Transverse colon (tissue), 4 donors: Measurements from ENCODE around the gene QSER1. TPM values are rescaled to one million over a fixed set of nuclear protein-coding genes. Genes with fewer than 3 reads are reported as not detected.

Experiments
- DNase-seq: peaks from one replicate; pipeline ENCODE4 v3.0.0-alpha.2; 2019
- H3K27ac ChIP-seq, 4 donors: fragments of 200-600 bp; sonication (generic); 2 replicates each; pipeline ENCODE4 v1.5.1; 2016 to 2018; ENCODE audit warnings: inconsistent platforms in 4 of 4
- H3K27me3 ChIP-seq: fragments of 200-600 bp; sonication (generic); 2 replicates; pipeline ENCODE4 v1.5.1; 2017; ENCODE audit warnings: inconsistent platforms
- H3K36me3 ChIP-seq, 4 donors: fragments of 200-600 bp; sonication (generic); 2 replicates each; pipeline ENCODE4 v1.5.1; 2017 to 2019; ENCODE audit warnings: inconsistent platforms in 4 of 4
- H3K4me1 ChIP-seq, 4 donors: fragments of 200-600 bp; sonication (generic); 2 replicates each; pipeline ENCODE4 v1.5.1; 2017 to 2020; ENCODE audit warnings: inconsistent platforms in 4 of 4
- H3K4me3 ChIP-seq, 4 donors: fragments of 200-600 bp; sonication (generic); 1 replicate in 1 of 4; 2 replicates in 3 of 4; pipeline versions ENCODE4 v1.5.1 to v1.6.1; 2017 to 2019; ENCODE audit warnings: inconsistent platforms in 4 of 4
- H3K9me3 ChIP-seq, 2 donors: fragments of 200-600 bp; sonication (generic); 2 replicates each; pipeline ENCODE4 v1.5.1; 2017 to 2019; ENCODE audit warnings: inconsistent platforms in 2 of 2
- CTCF ChIP-seq, 5 experiments: fragments of 200-600 bp in 3 of 5; fragments of 450-650 bp in 2 of 5; sonication (generic) in 3 of 5; IDR thresholded peaks; 1 replicate in 2 of 5; 2 replicates in 3 of 5; pipeline ENCODE4 v1.5.1; 2016 to 2017; ENCODE audit warnings: antibody characterized with exemption in 5 of 5, inconsistent platforms in 3 of 5, mild to moderate bottlenecking in 2 of 5, moderate library complexity in 1 of 5
- EP300 ChIP-seq: sonication (generic); formaldehyde crosslinking; IDR thresholded peaks from one replicate; pipeline ENCODE4 v1.6.1; 2017; ENCODE audit warnings: antibody characterized with exemption, low read depth
- POLR2A ChIP-seq: fragments of 450-650 bp; IDR thresholded peaks from one replicate; pipeline ENCODE4 v1.6.1; 2016; ENCODE audit warnings: antibody characterized with exemption, mild to moderate bottlenecking, moderate library complexity
- POLR2AphosphoS5 ChIP-seq, 3 donors: sonication (generic); formaldehyde crosslinking; IDR thresholded peaks; one replicate each; pipeline ENCODE4 v1.6.1; 2016; ENCODE audit warnings: antibody characterized with exemption in 3 of 3
- WGBS, 2 donors: methylation state at CpG; one replicate each; pipeline ENCODE4 v1.1.5; 2018; ENCODE audit warnings: low coverage in 1 of 2; 5-methylcytosine and 5-hydroxymethylcytosine counted together
- in situ Hi-C, 4 donors: fragments of 200-750 bp; cut with MboI; loops; one replicate each; pipeline versions ENCODE4 v1.15.0 to v1.15.1; 2017; ENCODE audit warnings: low sequenced_read_pairs in 3 of 4, low pct_ligation_motif_present in 1 of 4, low pct_unique_long_range_greater_than_20kb in 1 of 4
- intact Hi-C: fragments of 100-400 bp; cut with DNase I; formaldehyde crosslinking; loops from one replicate; pipeline ENCODE4 v1.15.1; 2023; ENCODE audit warnings: low total_unique reads
- total RNA-seq, 4 donors: library from RNA; depleted of rRNA; stranded (reverse); fragments of >200 nt; gene quantifications; one replicate each; pipeline ENCODE4 v1.1.0, GENCODE V29; 2016

The QSER1 gene
- total RNA-seq, 4 donors from 2014 or later: 20.5 to 39.2 (median 31.9) TPM

DNA sequence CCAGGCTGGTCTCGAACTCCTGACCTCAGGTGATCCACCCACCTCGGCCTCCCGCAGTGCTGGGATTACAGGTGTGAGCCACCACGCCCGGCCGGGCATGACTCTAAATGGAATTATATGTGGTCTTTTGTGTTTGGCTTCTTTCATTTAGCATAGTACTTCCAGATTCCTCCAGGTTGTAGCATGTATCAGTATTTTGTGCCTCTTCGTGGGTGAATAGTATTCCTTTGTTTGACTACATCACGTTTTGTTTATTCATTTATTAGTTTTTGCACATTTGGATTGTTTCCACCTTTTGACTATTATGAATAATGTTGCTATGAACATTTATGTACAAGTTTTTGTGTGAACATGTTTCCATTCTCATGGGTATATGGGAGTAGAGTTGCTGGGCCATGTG, 24.4 kb downstream of the QSER1 start:
- no peaks in the 10 kb centered on the region for H3K27me3 ChIP-seq
- H3K9me3 ChIP-seq: no peaks in the 10 kb centered on the region
- no peak overlapping the region for H3K4me3 ChIP-seq
- TF ChIP-seq CTCF (IDR thresholded peaks at IDR 0.05): no peak
- TF ChIP-seq POLR2A: no peak
- TF ChIP-seq EP300: no peak
- no peak for TF ChIP-seq POLR2AphosphoS5 (IDR thresholded peaks at IDR 0.05)
- no peak for DNase-seq
- H3K36me3 ChIP-seq: no peaks in the 10 kb centered on the region
- intact Hi-C loops (no loop called here), in situ Hi-C loops (no loop called here)
- 85 to 93% methylated on average over 8 of the region's 8 CpGs for WGBS, 2 donors
- peak overlapping the region in 1 of 4 donors; percentile 1 for H3K27ac ChIP-seq
- H3K4me1 ChIP-seq: peaks cover 0 to 30% (median 13%) of the 10 kb centered on the region in 4 donors

DNA sequence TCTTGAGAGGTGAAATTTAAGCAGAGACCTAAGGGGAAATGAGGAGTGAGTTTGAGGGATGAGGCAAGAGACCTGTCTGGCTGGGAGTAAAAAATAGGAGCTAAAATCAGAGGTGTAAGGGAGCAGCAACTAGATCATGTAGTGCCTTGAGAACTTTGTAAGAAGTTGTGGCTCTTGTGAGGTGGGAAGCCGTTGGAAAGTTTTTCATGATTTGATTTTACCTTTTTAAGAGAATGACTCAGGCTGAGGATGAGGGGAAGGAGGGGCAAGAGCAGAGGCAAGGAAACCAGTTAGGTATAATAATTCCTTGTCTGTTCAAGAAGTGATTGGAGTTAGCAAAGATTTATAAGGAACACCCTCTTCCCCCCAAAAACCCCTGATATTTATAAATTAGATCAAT, 25.8 kb downstream of the QSER1 start:
- Histone ChIP-seq H3K36me3 (no peaks in the 10 kb centered on the region), H3K9me3 (no peaks in the 10 kb centered on the region), H3K4me3 (no peak overlapping the region), H3K4me1 (peaks cover 0 to 30% (median 11%) of the 10 kb centered on the region in 4 donors), H3K27me3 (no peaks in the 10 kb centered on the region), H3K27ac (no peak overlapping the region)
- intact Hi-C loops: no loop called here
- TF ChIP-seq POLR2A: no peak
- no peak for TF ChIP-seq POLR2AphosphoS5 (IDR thresholded peaks at IDR 0.05)
- TF ChIP-seq EP300: no peak
- TF ChIP-seq CTCF (IDR thresholded peaks at IDR 0.05): no peak
- whole genome bisulfite sequencing, 2 donors: 67 to 75% methylated on average over 1 of the region's 1 CpG
- in situ Hi-C loops: no loop called here
- DNase-seq: no peak

GRCh38 chr11:32919338-32919737, 26.7 kb downstream of the QSER1 start:
- no peak for TF ChIP-seq EP300
- TF ChIP-seq POLR2AphosphoS5 (IDR thresholded peaks at IDR 0.05): no peak
- TF ChIP-seq POLR2A: no peak
- TF ChIP-seq CTCF (IDR thresholded peaks at IDR 0.05): no peak
- intact Hi-C loops: no loop called here
- no peaks in the 10 kb centered on the region for H3K36me3 ChIP-seq
- DNase-seq: no peak
- no peak overlapping the region for H3K27ac ChIP-seq
- 49 to 80% methylated on average over 1 to 4 of the region's 4 CpGs for WGBS, 2 donors
- peaks cover 0 to 22% (median 3%) of the 10 kb centered on the region in 4 donors for H3K4me1 ChIP-seq
- in situ Hi-C loops: no loop called here
- H3K9me3 ChIP-seq: no peaks in the 10 kb centered on the region
- no peak overlapping the region for H3K4me3 ChIP-seq
- H3K27me3 ChIP-seq: no peaks in the 10 kb centered on the region

GRCh38 chr11:32920570-32920969, 28.0 kb downstream of the QSER1 start:
- Histone ChIP-seq H3K27ac (no peak overlapping the region), H3K4me1 (peaks cover 0 to 22% (median 3%) of the 10 kb centered on the region in 4 donors), H3K4me3 (no peak overlapping the region), H3K36me3 (no peaks in the 10 kb centered on the region), H3K27me3 (no peaks in the 10 kb centered on the region), H3K9me3 (no peaks in the 10 kb centered on the region)
- DNase-seq: no peak
- TF ChIP-seq CTCF (IDR thresholded peaks at IDR 0.05) (no peak), EP300 (no peak), POLR2AphosphoS5 (IDR thresholded peaks at IDR 0.05) (no peak), POLR2A (no peak)
- intact Hi-C loops: no loop called here
- in situ Hi-C loops: no loop called here
- WGBS, 2 donors: 91 to 100% methylated on average over 1 of the region's 1 CpG
